Dendritic cell treated with granulocyte-macrophage colony-stimulating factor and Interleukin-4, amounts not matched to agents 40 ng/mL and 50 ng/mL, for 4 days (primary cell): ENCODE measurements around the gene TTC39B.

Experiments
- H3K27ac Mint-ChIP-seq: one replicate; pipeline ENCODE4 v1.8.0; 2022; ENCODE audit warnings: mild to moderate bottlenecking, mixed read lengths
- H3K27me3 Mint-ChIP-seq: one replicate; pipeline ENCODE4 v1.8.0; 2022; ENCODE audit warnings: mild to moderate bottlenecking, mixed read lengths
- H3K36me3 Mint-ChIP-seq: one replicate; pipeline ENCODE4 v1.8.0; 2022; ENCODE audit warnings: low read depth, mixed read lengths
- H3K4me1 Mint-ChIP-seq: one replicate; pipeline ENCODE4 v1.8.0; 2022; ENCODE audit warnings: low read depth, mixed read lengths
- H3K4me3 Mint-ChIP-seq: one replicate; pipeline ENCODE4 v1.8.0; 2022; ENCODE audit warnings: mild to moderate bottlenecking, moderate library complexity, mixed read lengths
- H3K9me3 Mint-ChIP-seq: one replicate; pipeline ENCODE4 v1.8.0; 2022; ENCODE audit warnings: mixed read lengths
- intact Hi-C: fragments of 100-400 bp; cut with micrococcal nuclease; formaldehyde crosslinking; loops from one replicate; pipeline ENCODE4 v1.15.0; 2022

Gene TTC39B

DNA sequence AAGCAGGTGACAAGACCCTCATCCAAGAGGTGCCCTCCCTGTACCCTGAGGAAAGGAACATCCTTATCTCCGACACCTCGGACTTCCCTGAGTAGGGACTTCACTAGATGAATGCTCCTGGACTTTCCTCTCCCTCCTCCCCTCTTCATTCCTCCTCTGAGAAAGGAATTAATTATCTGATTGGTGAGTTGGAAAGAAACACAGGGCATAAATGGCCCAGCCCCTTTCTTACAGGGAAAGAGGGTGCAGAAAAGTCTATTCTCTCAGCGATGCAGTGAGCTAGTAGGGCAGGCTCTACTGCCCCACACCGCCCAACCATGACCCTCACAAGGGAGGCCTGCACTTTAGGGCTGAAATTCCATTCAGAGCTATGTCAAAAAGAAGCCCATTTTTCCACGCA is 87.5 kb downstream of the TTC39B start:
- Mint-ChIP-seq H3K4me3 (no peak overlapping the region), H3K27me3 (no peaks in the 10 kb centered on the region), H3K4me1 (peaks cover 4% of the 10 kb centered on the region), H3K27ac (no peak overlapping the region), H3K9me3 (no peaks in the 10 kb centered on the region), H3K36me3 (no peaks in the 10 kb centered on the region)
- intact Hi-C loops, result no loop called here

DNA sequence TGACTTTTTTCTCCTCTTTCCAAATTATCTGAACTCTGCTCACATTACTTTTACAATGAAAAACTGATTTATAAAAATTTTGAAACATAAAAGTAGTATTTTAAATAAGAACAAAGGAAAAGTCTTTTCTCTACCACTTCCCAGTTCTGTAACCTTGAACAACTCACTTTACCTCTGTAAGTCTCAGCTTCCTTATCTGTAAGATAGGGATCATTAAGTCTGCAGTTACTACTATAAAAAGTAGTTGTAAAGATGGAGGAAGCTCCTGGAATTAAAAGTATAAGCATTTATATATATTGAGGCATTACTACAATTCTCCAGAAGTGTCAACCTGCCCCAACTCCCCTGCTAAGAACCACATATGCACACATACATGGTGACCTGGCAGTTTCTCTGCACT is 88.0 kb downstream of the TTC39B start:
- H3K36me3 Mint-ChIP-seq, result no peaks in the 10 kb centered on the region
- intact Hi-C loops, result no loop called here

DNA sequence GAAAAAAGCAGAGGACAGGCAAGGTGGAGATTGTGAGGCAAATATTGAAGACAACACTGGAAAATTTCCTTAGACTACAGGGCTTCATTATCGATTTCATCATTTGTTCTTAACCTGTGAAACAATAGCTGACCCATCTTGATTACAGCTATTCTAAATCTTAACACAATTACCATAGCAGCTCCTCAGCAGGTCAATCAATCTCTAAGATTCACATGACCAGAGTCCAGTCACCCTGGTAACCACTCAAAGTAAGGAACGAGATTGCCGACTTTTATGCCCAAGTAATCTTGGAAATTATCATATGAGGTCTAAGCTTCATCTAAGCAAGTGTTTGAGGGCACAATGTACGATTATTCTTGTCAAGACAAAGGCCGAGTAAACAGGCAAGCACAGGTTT is 93.8 kb downstream of the TTC39B start:
- intact Hi-C loops, result no loop called here
- Mint-ChIP-seq H3K27me3 (no peaks in the 10 kb centered on the region), H3K9me3 (no peaks in the 10 kb centered on the region), H3K4me1 (no peaks in the 10 kb centered on the region), H3K4me3 (no peak overlapping the region), H3K36me3 (no peaks in the 10 kb centered on the region), H3K27ac (no peak overlapping the region)

More for the DNA sequence above, 88.0 kb downstream of the TTC39B start:
- no peaks in the 10 kb centered on the region for H3K9me3 Mint-ChIP-seq
- no peak overlapping the region for H3K27ac Mint-ChIP-seq
- H3K27me3 Mint-ChIP-seq, result no peaks in the 10 kb centered on the region
- no peak overlapping the region for H3K4me3 Mint-ChIP-seq
- H3K4me1 Mint-ChIP-seq, result peaks cover 1% of the 10 kb centered on the region

DNA sequence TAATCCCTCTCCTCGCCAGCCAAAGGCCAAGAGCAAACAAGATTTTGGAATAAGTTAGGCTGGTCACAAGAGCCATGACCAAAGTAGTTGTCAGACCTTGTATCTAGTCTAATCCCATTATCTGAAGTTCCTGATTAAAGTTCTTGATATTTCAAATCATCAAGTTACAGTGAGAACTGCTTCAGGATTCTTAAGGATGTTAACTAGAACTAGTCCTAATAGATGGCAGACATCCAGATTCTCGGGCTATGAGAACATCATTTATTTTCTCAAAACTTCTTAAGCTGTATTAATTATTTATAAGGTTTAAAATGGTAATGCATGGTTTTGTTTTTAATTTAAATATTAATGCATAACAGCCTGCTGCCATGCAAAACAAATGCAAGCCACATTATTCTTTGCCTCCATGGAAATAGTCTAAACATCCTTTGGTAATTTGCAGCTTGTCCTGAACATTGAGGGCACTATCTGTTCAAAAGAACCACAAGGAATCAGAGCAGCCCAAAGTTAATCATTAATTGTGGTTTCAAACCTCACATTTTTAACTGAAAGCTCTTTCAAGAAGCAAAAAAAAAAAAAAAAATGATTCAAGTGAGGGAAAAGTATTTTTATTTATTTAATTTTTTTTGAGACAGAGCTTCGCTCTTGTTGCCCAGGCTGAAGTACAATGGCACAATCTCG is 95.1 kb downstream of the TTC39B start:
- no peaks in the 10 kb centered on the region for H3K27me3 Mint-ChIP-seq
- no peak overlapping the region for H3K4me3 Mint-ChIP-seq
- peaks cover 2% of the 10 kb centered on the region for H3K36me3 Mint-ChIP-seq
- peaks cover 4% of the 10 kb centered on the region for H3K9me3 Mint-ChIP-seq
- no peak overlapping the region for H3K27ac Mint-ChIP-seq
- no peaks in the 10 kb centered on the region for H3K4me1 Mint-ChIP-seq
- intact Hi-C loops, result loop anchor here (1.0 kb wide), 2 partner anchors 205 to 394 kb away; no protein-coding TSS in a partner anchor

DNA sequence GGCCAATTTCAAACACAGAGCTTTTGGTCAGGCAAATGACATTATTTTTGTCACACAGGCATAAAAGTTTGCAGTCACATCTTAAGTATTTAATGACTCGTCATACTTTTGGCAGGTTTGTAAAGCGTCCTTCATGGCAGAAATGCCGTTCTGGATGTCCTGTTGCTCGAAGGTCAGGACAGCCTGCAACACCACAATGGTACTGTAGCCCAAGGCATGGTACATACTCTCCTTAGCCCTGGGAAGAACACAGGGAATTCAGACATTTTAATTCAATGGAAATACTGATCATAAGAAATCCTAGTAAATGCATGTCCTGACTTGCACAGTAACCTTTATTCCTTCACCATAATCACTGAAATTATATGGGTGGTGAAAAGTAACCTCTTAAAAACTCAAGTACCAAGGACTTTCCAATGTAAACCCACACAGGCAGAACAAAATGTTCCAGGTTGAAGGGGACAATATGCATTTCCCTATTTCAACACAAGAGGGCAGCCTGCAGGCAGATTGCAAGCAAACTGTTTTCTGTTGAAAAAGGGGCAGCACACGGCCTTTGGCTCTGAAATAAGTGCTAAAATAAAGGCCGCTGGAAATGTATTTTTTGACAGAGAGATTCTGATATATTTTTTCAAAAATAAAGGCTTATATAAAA is 95.7 kb downstream of the TTC39B start:
- no peaks in the 10 kb centered on the region for H3K27me3 Mint-ChIP-seq
- H3K27ac Mint-ChIP-seq, result no peak overlapping the region
- peaks cover 6% of the 10 kb centered on the region for H3K36me3 Mint-ChIP-seq
- no peak overlapping the region for H3K4me3 Mint-ChIP-seq
- no peaks in the 10 kb centered on the region for H3K4me1 Mint-ChIP-seq
- intact Hi-C loops, result loop anchor here (1.0 kb wide), 2 partner anchors 206 to 395 kb away; no protein-coding TSS in a partner anchor
- H3K9me3 Mint-ChIP-seq, result peaks cover 8% of the 10 kb centered on the region

DNA sequence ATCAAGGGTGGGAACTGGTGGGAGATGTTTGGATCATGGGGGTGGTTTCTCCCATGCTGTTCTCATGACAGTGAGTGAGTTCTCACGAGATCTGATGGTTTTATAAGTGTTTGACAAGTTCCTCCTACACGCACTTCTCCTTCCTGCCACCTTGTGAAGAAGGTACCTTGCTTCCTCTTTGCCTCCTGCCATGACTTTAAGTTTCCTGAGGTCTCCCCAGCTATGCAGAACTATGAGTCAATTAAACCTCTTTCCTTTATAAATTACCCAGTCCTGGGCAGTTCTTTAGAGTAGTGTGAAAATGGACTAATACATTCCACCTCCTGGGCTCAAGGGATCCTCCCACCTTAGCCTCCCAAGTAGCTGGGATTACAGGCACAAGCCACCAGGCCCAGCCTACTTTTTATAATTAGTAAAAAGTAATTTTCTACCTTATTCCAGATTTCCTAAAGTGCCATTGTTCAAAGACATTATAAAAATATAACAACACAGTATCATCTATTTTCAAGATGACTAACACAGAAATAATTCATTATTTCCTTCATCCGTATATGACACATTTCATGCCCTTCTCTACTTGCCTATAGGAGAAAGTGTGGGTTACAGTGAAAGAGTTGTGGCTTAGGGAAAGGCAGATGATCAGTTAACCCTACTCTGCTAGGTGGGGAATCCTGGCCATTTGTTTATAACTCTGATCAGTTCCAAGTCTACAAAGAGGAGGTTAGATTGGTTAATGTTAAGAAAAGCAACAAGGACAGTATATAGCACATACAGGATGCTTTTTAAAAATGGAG is 99.9 kb downstream of the TTC39B start:
- no peaks in the 10 kb centered on the region for H3K4me1 Mint-ChIP-seq
- peaks cover 13% of the 10 kb centered on the region for H3K36me3 Mint-ChIP-seq
- H3K27me3 Mint-ChIP-seq, result no peaks in the 10 kb centered on the region
- no peak overlapping the region for H3K27ac Mint-ChIP-seq
- no peak overlapping the region for H3K4me3 Mint-ChIP-seq
- peaks cover 8% of the 10 kb centered on the region for H3K9me3 Mint-ChIP-seq
- intact Hi-C loops, result no loop called here

DNA sequence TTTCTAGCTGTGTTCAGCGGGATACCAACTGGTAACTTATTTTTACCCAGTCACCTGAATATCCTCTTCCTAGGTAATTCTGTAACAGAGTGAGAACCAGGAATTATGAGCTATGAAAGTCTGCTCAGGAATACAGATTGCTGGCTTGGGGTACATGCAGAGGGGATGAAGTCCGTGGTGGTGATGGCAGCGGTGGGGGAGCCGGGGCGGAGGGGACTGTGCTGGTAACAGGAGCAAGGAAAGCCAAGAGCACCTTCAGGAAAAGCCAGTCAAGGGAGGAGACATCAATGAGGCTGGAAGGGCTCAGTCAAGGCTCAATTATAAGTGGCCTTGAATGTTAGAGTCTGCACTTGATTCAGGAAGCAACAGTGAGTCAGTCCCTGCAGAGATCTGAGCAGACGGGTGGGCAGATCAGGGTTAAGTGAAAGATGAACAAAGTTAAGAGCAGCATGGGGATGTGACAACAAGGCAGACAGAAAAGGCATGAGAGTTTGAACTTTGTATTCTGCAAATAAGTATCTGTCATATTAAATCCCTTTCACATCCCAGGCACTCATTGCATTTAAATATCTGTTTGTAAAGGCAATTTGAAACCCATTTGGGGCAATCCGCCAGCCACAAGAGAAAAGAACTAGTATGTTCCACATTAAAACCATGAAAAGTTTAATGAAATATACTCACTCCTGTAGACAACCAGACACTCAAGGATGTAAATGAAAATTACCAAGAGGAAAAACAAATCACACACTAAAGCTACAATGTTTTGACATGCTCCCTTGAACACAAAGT is 101.2 kb downstream of the TTC39B start:
- intact Hi-C loops, result no loop called here
- no peak overlapping the region for H3K27ac Mint-ChIP-seq
- H3K36me3 Mint-ChIP-seq, result peaks cover 13% of the 10 kb centered on the region
- no peaks in the 10 kb centered on the region for H3K4me1 Mint-ChIP-seq
- no peak overlapping the region for H3K4me3 Mint-ChIP-seq
- no peaks in the 10 kb centered on the region for H3K27me3 Mint-ChIP-seq
- H3K9me3 Mint-ChIP-seq, result peaks cover 8% of the 10 kb centered on the region

DNA sequence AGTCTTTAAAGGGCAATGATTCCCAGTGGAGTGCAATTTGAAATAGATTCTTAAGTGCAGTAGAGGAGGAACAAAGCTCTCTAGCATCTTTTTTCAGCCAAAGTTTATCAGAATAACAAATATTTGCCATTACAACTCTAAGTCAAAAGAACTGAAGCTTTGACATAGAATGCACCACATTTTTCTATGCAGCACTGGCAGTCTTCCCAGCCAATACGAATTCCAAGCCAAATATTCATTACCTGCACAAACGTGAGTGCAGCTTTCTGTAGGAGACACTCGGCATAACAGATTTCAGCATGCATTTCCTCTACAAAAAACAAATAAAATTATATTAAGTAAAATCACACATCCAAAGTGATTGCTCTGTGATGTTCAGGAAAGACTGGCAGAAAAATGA is 103.4 kb downstream of the TTC39B start:
- H3K4me1 Mint-ChIP-seq, result no peaks in the 10 kb centered on the region
- peaks cover 8% of the 10 kb centered on the region for H3K9me3 Mint-ChIP-seq
- H3K36me3 Mint-ChIP-seq, result peaks cover 13% of the 10 kb centered on the region
- no peak overlapping the region for H3K4me3 Mint-ChIP-seq
- no peak overlapping the region for H3K27ac Mint-ChIP-seq
- intact Hi-C loops, result no loop called here
- no peaks in the 10 kb centered on the region for H3K27me3 Mint-ChIP-seq

DNA sequence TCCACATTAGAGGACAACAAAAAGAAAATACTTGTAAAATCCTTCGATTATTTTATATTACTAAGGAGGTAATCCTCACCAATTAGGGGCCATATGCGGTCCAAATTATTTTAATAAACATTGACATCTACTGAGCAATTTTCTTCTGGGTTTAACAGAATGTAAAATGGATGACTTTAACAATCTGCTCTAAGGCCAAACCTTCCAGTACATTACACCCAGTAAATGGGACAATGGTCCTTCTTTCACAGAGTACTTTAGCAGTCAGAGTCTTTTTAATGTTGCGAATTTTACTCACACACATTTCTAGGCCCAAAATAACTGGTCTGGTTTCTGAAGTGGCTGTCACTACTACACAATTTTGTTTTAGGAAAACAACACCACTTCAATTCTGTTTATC is 106.9 kb downstream of the TTC39B start:
- intact Hi-C loops, result no loop called here
- peaks cover 8% of the 10 kb centered on the region for H3K9me3 Mint-ChIP-seq
- no peak overlapping the region for H3K4me3 Mint-ChIP-seq
- H3K27ac Mint-ChIP-seq, result no peak overlapping the region
- H3K27me3 Mint-ChIP-seq, result no peaks in the 10 kb centered on the region
- peaks cover 7% of the 10 kb centered on the region for H3K36me3 Mint-ChIP-seq
- no peaks in the 10 kb centered on the region for H3K4me1 Mint-ChIP-seq

DNA sequence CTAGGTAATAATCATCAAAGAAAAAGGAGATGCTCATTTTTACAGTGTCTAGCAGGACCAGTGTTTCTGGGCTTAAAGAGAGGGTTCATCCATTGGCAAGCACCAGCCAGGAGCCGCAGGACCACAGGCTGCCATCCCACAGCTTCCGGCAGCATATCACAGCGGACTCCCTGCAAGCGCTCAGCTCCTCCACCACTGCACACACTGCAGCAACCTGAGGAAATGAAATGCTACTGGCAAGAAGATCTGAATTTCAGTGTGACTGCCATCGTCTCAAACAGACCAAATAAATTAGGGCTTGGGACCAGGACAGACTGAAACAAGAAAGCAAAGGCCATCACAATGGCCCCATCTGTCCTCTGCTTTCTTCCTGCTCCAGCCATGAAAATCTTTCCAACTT is 114.2 kb downstream of the TTC39B start:
- no peaks in the 10 kb centered on the region for H3K4me1 Mint-ChIP-seq
- no peaks in the 10 kb centered on the region for H3K27me3 Mint-ChIP-seq
- H3K27ac Mint-ChIP-seq, result no peak overlapping the region
- H3K36me3 Mint-ChIP-seq, result peaks cover 7% of the 10 kb centered on the region
- H3K9me3 Mint-ChIP-seq, result peaks cover 8% of the 10 kb centered on the region
- no peak overlapping the region for H3K4me3 Mint-ChIP-seq
- intact Hi-C loops, result no loop called here

DNA sequence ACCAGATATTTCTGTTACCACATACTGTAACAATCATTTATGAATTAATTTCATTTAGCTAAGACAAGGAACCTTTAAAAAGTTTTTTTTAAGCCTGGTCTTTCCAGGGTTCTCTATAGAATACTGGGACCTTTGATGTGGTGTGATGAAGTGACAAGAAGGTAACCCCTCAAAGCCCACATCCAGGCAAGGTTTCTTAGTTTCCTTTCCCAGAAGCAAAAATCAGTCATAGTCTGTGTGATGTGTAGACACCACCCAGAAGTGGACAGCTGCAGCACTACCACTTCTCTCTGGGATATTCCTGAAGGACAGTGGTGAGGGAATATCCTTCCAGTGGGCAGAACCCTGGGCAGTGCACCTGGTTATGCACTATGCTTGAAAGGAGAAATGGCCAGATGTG is 115.6 kb downstream of the TTC39B start:
- H3K27me3 Mint-ChIP-seq, result no peaks in the 10 kb centered on the region
- H3K27ac Mint-ChIP-seq, result no peak overlapping the region
- peaks cover 5% of the 10 kb centered on the region for H3K9me3 Mint-ChIP-seq
- H3K4me3 Mint-ChIP-seq, result no peak overlapping the region
- no peaks in the 10 kb centered on the region for H3K4me1 Mint-ChIP-seq
- intact Hi-C loops, result no loop called here
- H3K36me3 Mint-ChIP-seq, result peaks cover 13% of the 10 kb centered on the region

DNA sequence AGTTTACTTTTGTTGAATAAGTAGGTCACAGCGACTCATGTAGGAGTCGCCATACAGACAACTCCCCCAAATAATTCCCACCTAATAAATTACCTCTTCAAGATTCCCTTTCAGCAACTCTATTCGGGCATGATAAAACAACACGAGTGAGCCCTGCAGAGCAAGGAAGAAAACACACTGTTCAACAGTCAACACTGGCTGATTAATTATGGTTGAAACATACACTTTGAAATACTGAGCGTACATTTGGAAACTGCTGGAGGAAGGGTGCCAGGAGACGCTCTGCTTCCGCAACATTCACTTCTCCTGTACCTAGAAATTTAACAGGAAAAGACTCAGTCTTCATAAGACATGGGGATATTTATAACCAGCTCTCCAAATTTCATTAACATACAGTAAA is 117.5 kb downstream of the TTC39B start:
- H3K27ac Mint-ChIP-seq, result no peak overlapping the region
- no peaks in the 10 kb centered on the region for H3K9me3 Mint-ChIP-seq
- no peak overlapping the region for H3K4me3 Mint-ChIP-seq
- peaks cover 25% of the 10 kb centered on the region for H3K36me3 Mint-ChIP-seq
- intact Hi-C loops, result no loop called here
- no peaks in the 10 kb centered on the region for H3K27me3 Mint-ChIP-seq
- no peaks in the 10 kb centered on the region for H3K4me1 Mint-ChIP-seq

DNA sequence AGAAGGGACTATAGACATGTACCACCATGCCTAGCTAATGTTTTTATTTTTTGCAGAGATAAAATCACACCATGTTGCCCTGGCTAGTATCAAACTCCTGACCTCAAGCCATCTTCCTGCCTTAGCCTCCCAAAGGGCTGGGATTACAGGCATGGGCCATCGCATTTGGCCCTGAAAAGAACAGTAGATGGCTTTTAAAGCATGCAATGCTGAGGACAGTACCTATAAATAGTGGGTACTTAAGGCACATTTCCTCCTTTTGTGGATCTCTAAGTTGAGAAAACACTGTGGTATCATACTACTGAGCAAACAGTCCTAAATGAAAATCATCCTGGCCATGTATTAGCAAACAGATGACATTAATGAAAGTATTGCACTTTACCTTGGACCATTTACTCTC is 119.4 kb downstream of the TTC39B start:
- Mint-ChIP-seq H3K4me3 (no peak overlapping the region), H3K27me3 (no peaks in the 10 kb centered on the region), H3K4me1 (no peaks in the 10 kb centered on the region), H3K36me3 (peaks cover 30% of the 10 kb centered on the region), H3K27ac (no peak overlapping the region), H3K9me3 (no peaks in the 10 kb centered on the region)
- intact Hi-C loops, result no loop called here

DNA sequence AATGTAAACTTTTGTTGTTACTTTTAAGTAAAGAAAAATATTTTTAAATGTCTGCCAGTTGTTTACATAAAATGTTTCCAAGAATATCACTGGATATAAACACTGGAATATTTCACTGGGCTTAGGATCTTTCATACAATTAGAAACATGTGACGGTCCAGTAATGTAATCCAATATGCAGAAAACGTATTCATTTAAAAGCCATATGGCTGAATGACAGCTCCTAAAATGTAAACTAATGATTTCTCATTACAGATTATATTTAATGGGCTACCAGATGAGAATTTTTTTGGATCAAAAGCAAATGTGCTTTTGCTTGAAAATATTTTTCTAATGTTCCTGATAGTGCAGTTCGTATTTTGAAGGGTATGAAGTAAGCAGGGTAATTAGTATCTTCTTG is 124.3 kb downstream of the TTC39B start:
- no peak overlapping the region for H3K27ac Mint-ChIP-seq
- peaks cover 23% of the 10 kb centered on the region for H3K36me3 Mint-ChIP-seq
- no peaks in the 10 kb centered on the region for H3K4me1 Mint-ChIP-seq
- no peaks in the 10 kb centered on the region for H3K9me3 Mint-ChIP-seq
- H3K4me3 Mint-ChIP-seq, result no peak overlapping the region
- no peaks in the 10 kb centered on the region for H3K27me3 Mint-ChIP-seq
- intact Hi-C loops, result no loop called here
